ENCODE results near the gene PATE4. TPM values are rescaled to one million over a fixed set of nuclear protein-coding genes. Genes with fewer than 3 reads are reported as not detected.
"Not testable (repeated sequence)": the region's sequence is repeated elsewhere in the genome, so short reads cannot be mapped to it uniquely, and the experiment has no call there.

PATE4 gene
- total RNA-seq, 2 donors from 2014 or later = 3.1 TPM; not detected in 1

DNA sequence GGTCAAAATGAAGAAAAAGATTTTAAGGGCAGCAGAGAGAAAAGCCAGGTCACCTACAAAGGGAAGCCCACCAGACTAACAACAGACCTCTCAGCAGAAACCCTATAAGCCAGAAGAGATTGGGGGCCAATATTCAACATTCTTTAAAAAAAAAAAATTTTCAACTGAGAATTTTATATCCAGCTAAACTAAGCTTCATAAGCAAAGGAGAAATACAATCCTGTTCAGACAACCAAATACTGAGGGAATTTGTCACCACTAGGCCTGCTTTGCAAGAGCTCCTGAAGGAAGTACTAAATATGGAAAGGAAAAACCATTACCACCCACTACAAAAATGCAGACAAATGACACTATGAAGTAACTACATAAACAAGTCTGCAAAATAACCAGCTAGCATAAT lies 13.1 kb downstream of the PATE4 start:
- DNase-seq (ENCODE audit: low spot score) = no peak
- no peaks in the 10 kb centered on the region for H3K9me3 ChIP-seq
- H3K27me3 ChIP-seq (replicated peaks; ENCODE audit: insufficient read depth) = no peaks in the 10 kb centered on the region
- TF ChIP-seq, protein P1, sequence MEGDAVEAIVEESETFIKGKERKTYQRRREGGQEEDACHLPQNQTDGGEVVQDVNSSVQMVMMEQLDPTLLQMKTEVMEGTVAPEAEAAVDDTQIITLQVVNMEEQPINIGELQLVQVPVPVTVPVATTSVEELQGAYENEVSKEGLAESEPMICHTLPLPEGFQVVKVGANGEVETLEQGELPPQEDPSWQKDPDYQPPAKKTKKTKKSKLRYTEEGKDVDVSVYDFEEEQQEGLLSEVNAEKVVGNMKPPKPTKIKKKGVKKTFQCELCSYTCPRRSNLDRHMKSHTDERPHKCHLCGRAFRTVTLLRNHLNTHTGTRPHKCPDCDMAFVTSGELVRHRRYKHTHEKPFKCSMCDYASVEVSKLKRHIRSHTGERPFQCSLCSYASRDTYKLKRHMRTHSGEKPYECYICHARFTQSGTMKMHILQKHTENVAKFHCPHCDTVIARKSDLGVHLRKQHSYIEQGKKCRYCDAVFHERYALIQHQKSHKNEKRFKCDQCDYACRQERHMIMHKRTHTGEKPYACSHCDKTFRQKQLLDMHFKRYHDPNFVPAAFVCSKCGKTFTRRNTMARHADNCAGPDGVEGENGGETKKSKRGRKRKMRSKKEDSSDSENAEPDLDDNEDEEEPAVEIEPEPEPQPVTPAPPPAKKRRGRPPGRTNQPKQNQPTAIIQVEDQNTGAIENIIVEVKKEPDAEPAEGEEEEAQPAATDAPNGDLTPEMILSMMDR (IDR thresholded peaks at IDR 0.05) = no peak
- TF ChIP-seq POLR2AphosphoS5 (IDR thresholded peaks at IDR 0.05) (no peak), POLR2A (IDR thresholded peaks at IDR 0.05) (no peak)
- no peak overlapping the region for H3K27ac ChIP-seq
- intact Hi-C loops (cut with DNase I) = no loop called here
- H3K4me1 ChIP-seq (replicated peaks) = no peaks in the 10 kb centered on the region
- no peaks in the 10 kb centered on the region for H3K36me3 ChIP-seq
- no peak overlapping the region for H3K4me3 ChIP-seq

DNA sequence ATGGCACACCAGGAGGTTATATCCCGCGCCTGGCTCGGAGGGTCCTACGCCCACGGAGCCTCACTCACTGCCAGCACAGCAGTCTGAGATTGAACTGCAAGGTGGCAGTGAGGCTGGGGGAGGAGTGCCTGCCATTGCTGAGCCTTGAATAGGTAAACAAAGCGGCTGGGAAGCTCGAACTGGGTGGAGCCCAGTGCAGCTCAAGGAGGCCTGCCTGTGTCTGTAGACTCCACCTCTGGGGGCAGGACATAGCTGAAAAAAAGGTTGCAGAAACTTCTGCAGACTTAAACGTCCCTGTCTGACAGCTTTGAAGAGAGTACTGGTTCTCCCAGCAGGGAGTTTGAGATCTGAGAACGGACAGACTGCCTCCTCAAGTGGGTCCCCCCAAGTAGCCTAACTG lies 24.6 kb downstream of the PATE4 start:
- intact Hi-C loops (cut with DNase I); H3K36me3 ChIP-seq: not testable (repeated sequence)

DNA sequence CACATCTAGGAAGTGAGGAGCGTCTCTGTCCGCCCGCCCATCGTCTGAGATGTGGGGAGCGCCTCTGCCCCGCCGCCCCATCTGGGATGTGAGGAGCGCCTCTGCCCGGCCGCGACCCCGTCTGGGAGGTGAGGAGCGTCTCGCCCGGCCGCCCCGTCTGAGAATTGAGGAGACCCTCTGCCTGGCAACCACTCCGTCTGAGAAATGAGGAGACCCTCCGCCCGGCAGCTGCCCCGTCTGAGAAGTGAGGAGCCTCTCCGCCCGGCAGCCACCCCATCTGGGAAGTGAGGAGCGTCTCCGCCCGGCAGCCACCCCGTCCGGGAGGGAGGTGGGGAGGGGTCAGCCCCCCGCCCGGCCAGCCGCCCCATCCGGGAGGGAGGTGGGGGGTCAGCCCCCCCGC lies 29.7 kb downstream of the PATE4 start:
- H3K4me3 ChIP-seq = not testable (repeated sequence)

More for the DNA sequence above, 24.6 kb downstream of the PATE4 start:
- H3K9me3 ChIP-seq; H3K4me1 ChIP-seq (replicated peaks); H3K27ac ChIP-seq; H3K4me3 ChIP-seq; DNase-seq (ENCODE audit: low spot score); H3K27me3 ChIP-seq (replicated peaks; ENCODE audit: insufficient read depth): not testable (repeated sequence)
- WGBS = 85% methylated on average over 9 of the region's 9 CpGs

DNA sequence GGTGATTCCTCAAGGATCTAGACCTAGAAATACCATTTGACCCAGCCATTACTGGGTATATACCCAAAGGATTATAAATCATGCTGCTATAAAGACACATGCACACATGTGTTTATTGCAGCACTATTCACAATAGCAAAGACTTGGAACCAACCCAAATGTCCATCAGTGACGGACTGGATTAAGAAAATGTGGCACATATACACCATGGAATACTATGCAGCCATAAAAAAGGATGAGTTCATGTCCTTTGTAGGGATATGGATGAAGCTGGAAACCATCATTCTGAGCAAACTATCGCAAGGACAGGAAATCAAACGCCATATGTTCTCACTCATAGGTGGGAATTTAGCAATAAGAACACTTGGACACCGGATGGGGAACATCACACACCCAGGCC lies 32.2 kb downstream of the PATE4 start:
- H3K36me3 ChIP-seq; H3K9me3 ChIP-seq; H3K4me3 ChIP-seq; DNase-seq (ENCODE audit: low spot score); H3K27ac ChIP-seq; H3K27me3 ChIP-seq (replicated peaks; ENCODE audit: insufficient read depth); H3K4me1 ChIP-seq (replicated peaks); intact Hi-C loops (cut with DNase I): not testable (repeated sequence)
- 93% methylated on average over 4 of the region's 4 CpGs for WGBS

More for the DNA sequence above, 29.7 kb downstream of the PATE4 start:
- H3K27me3 ChIP-seq (replicated peaks; ENCODE audit: insufficient read depth); H3K27ac ChIP-seq; H3K4me1 ChIP-seq (replicated peaks); DNase-seq (ENCODE audit: low spot score); H3K36me3 ChIP-seq; H3K9me3 ChIP-seq; intact Hi-C loops (cut with DNase I): not testable (repeated sequence)
- WGBS = no CpG with 5 or more reads among the region's 33 CpGs

DNA sequence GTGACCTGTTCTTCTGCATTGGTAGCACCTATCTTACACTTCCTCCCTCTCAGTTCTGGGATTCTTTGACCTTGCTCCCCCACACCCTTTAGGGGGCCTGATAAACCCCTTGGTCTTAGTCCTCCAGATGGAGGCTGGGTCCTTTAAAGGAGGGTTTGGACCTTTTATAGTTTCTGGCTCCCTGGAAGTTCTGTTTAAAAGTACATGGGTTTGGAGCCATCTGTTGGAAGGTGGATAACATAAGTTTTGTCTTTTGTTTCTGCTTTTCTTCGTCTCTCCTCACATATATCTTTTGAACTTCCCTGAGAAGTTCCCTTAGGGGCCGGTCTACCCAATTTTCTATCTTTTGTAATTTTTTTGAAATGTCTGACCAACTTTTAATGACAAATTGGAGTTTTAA lies 36.4 kb downstream of the PATE4 start:
- no peak for DNase-seq (ENCODE audit: low spot score)
- H3K27ac ChIP-seq = no peak overlapping the region
- no peaks in the 10 kb centered on the region for H3K27me3 ChIP-seq (replicated peaks; ENCODE audit: insufficient read depth)
- intact Hi-C loops (cut with DNase I) = no loop called here
- H3K4me1 ChIP-seq (replicated peaks) = no peaks in the 10 kb centered on the region
- WGBS = 80% methylated on average over 2 of the region's 2 CpGs
- no peaks in the 10 kb centered on the region for H3K36me3 ChIP-seq
- no peaks in the 10 kb centered on the region for H3K9me3 ChIP-seq
- H3K4me3 ChIP-seq = no peak overlapping the region
- TF ChIP-seq POLR2A (IDR thresholded peaks at IDR 0.05) = no peak
- TF ChIP-seq POLR2AphosphoS5 (IDR thresholded peaks at IDR 0.05) = no peak
- TF ChIP-seq, protein P1 (IDR thresholded peaks at IDR 0.05) = no peak

DNA sequence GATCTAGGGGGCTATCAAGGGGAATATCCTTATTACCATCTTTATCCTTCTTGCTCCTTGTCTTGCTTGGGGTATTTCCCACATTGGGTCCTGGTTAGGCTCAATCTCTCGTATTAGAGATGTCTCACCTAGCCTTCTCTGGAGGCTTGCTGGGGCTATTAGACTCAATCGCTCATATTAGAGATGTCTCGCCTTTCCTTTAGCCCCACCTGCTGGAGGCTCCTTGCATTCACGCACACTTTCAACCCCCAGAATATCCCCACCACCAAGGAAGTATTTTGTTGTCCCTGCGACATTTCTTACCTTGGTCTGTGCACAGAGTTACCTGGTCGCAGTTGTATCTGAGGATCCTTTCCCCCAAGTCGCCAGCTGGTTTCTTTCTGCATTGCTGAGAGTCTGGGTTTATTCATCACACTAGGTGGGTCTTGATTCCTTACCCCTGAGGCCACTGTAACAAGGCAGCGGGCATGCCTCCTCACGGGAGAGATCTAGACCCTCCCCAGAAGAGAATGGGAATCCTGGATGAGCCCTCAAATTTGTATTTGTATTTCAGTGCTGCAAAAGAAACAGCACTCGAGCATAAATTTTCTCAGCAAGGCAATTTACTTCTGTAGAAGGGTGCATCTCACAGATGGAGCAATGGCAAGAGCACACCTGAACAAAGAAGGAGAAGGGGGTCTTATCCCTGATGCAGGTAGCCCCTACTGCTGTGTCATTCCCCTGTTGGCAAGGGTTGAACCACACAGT lies 38.4 kb downstream of the PATE4 start:
- no peak for DNase-seq (ENCODE audit: low spot score)
- 77% methylated on average over 10 of the region's 10 CpGs for WGBS
- Histone ChIP-seq H3K27me3 (replicated peaks; ENCODE audit: insufficient read depth) (no peaks in the 10 kb centered on the region), H3K4me1 (replicated peaks) (no peaks in the 10 kb centered on the region), H3K4me3 (no peak overlapping the region), H3K27ac (no peak overlapping the region), H3K36me3 (no peaks in the 10 kb centered on the region), H3K9me3 (no peaks in the 10 kb centered on the region)
- TF ChIP-seq, protein P1 (IDR thresholded peaks at IDR 0.05) = no peak
- no peak for TF ChIP-seq POLR2A (IDR thresholded peaks at IDR 0.05)
- TF ChIP-seq POLR2AphosphoS5 (IDR thresholded peaks at IDR 0.05) = no peak
- intact Hi-C loops (cut with DNase I) = loop anchor here (10.0 kb wide), 1 partner anchor 777 kb away; no protein-coding TSS in a partner anchor

All from prostate gland (tissue), 2 donors.